Stimulated activated CD4-positive, alpha-beta T cell treated with anti-CD3 and anti-CD28 coated beads, Interleukin-4, amount 100 ng/mL, for 24 hours (primary cell): ENCODE results near the gene BUB1.
A peak's percentile ranks its signal among the peaks of the same experiment; 100 is the strongest.
"Not testable (repeated sequence)": the region's sequence is repeated elsewhere in the genome, so short reads cannot be mapped to it uniquely, and the experiment has no call there.

ENCODE experiments used
- DNase-seq: peaks from one replicate; pipeline ENCODE4 v3.0.0-alpha.2; 2020

BUB1 gene

DNA sequence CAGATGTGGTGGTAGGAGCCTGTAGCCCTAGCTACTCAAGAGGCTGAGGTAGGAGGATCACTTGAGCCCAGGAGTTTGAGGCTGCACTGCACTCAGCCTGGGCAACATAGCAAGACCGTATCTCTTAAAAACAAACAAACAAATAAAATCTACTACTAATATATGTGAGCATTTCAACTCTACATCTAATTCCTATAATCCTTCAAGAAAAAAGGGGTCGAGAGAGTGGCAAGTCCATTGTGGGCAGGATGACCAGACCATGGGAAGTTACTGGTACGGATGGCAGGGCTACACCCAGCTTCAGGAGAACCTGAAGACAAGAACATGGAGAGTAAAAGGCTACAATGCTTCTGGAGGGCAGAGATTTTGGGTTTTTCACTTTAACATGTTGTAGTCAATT, 24.0 kb downstream of the BUB1 start:
- DNase-seq = no peak

DNA sequence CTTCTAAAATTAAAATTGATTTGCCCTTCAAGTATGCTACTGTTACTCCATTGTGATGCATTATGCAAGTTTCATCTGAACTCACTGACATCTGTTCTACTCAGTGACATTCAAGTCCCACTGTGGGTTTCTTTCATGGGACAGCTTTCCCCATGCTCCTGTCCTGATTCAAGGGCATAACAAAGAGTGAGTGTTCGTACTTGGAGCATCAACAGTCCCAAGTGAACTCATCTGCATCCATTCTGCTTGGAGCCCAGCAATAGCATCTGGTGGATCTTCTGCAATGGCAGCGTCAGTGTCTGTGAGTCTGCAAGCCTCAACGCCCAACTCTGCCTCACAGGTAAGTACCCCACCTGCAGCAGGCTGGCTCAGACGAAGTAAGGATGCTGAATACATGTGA, 27.5 kb downstream of the BUB1 start:
- DNase-seq = no peak

DNA sequence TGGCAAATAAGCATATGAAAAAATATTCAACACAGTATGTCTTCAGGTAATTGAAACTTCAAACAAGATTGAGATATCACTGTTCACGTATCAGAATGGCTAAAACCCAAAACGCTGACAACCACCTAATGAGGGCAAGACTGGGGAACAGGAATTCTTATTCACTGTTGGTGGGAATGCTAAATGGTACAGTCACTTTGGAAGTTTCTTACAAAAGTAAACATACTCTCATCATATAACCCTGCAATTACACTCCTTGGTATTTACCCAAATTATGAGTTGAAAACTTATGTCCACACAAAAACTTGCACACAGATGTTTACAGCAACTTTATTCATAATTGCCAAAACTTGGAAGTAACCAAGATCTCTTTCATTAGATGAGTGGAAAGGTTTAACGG, 30.1 kb downstream of the BUB1 start:
- DNase-seq = no peak

DNA sequence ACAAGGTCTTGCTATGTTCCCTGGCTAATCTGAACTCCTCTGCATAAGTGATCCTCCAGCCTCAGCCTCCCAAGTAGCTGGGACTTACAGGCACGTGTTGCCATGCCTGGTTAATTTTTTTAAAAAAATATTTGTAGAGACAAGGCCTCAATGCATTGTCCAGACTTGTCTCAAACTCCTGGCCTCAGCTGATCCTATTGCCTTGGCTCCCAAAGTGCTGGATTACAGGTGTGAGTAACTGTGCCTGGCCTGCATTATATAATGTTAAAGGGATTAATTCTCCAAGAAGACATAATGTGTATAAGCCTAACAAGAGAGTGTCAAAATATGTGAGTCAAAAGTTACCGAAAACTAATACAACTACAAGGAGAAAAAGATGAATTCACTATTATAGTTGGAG, 32.2 kb downstream of the BUB1 start:
- DNase-seq = no peak

DNA sequence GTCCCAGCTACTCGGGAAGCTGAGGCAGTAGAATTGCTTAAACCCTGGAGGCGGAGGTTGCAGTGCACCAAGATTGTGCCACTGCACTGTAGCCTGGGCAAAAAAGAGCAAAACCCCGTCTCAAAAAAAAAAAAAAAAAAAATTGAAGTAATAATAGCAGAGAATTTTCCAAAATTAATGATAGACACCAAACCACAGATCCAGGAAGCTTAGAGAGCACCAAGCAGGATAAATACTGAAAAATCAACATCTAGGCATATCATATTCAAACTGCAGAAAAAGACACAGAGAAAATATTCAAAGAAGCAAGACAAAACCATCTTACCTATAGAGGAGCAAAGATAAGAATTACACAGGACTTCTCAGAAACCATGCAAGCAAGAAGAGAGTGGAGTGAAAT, 33.5 kb downstream of the BUB1 start:
- DNase-seq = no peak

GRCh38 chr2:110642360-110642759, 35.5 kb downstream of the BUB1 start:
- DNase-seq = no peak

GRCh38 chr2:110639972-110640371, 37.9 kb downstream of the BUB1 start:
- DNase-seq = no peak

GRCh38 chr2:110638952-110639695, 38.7 kb downstream of the BUB1 start:
- DNase-seq = no peak

DNA sequence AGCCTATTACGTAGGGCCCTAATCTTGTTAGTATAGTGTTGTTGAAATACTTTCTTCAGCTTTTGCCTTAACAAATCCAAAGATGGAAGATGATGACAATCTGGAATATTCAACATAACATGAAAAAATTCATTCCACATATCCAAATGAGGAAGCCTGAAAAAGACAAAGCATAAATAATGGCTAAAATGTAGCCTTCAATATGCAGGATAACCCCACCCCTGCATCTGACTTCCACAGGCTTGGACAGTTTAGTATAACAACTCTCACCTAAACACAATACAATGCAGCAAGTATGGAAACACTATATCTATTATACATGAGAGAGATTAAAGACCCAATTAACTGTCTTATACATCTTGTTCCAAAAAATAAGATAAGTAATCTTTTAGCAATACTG, 39.9 kb downstream of the BUB1 start:
- no peak for DNase-seq

DNA sequence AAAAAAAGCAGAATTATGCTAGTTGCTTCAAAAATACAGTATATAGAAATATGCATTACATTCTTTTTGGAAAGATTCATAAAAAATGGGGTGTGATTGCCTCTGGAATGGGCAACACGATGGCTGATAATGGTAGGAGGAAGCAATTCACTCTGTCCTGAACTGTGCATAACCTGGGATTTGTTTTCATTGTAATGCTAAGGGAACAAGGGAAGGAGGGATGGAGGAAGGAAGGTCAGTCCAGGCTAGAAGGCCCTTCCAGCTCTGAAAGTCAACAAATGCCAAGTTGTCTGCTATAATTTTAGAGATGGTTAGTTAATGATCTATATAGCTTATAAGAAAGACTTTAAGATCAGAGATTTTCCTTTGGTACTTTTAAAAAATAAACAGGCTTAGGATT, 40.8 kb downstream of the BUB1 start:
- DNase-seq = no peak

DNA sequence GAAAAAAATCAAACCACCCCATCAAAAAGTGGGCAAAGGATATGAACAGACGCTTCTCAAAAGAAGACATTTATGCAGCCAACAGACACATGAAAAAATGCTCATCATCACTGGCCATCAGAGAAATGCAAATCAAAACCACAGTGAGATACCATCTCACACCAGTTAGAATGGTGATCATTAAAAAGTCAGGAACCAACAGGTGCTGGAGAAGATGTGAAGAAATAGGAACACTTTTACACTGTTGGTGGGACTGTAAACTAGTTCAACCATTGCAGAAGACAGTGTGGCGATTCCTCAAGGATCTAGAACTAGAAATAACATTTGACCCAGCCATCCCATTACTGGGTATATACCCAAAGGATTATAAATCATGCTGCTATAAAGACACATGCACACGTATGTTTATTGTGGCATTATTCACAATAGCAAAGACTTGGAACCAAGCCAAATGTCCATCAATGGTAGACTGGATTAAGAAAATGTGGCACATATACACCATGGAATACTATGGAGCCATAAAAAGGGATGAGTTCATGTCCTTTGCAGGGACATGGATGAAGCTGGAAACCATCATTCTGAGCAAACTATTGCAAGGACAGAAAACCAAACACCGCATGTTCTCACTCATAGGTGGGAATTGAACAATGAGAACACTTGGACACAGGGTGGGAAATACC, 41.8 kb downstream of the BUB1 start:
- DNase-seq = not testable (repeated sequence)

DNA sequence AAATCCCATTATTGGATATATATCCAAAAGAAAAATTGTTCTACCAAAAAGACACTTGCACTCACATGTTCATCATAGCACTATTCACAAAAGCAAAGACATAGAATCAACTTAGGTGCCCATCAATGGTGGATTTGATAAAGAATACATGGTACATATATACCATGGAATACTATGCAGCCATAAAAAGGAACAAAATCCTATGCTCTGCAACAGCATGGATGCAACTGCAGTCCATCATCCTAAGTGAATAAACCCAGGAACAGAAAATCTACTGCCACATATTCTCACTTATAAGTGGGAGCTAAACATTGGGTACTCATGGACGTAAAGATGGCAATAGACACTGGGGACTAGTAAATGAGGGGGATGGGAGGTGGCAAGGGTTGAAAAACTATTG, 50.5 kb downstream of the BUB1 start:
- not testable (repeated sequence) for DNase-seq

- not testable (repeated sequence) for DNase-seq
Observed at GRCh38 chr2:110619326-110619939, 58.4 kb downstream of the BUB1 start.

DNA sequence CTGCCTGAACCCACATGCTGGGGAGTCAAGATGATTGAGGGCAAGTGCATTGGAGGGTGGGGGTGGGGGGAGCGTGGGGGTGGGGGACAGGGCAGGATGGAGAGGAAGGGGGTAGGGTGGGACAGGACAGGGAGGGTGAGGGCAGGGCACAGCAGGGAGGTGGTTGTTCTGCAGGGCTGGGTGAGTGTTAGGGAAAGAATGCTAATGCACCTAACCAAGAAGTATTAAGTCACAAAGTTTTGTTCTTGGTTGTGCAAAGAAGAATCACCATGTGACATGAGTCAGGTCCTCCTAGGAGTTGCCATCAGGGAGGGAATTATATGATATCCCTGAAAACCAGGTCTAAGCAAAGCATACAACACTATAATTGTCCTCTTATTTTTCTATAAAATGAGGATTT, 63.9 kb downstream of the BUB1 start:
- not testable (repeated sequence) for DNase-seq

- DNase-seq = peak; percentile 10
Observed at GRCh38 chr2:110610613-110611250, 67.1 kb downstream of the BUB1 start.

DNA sequence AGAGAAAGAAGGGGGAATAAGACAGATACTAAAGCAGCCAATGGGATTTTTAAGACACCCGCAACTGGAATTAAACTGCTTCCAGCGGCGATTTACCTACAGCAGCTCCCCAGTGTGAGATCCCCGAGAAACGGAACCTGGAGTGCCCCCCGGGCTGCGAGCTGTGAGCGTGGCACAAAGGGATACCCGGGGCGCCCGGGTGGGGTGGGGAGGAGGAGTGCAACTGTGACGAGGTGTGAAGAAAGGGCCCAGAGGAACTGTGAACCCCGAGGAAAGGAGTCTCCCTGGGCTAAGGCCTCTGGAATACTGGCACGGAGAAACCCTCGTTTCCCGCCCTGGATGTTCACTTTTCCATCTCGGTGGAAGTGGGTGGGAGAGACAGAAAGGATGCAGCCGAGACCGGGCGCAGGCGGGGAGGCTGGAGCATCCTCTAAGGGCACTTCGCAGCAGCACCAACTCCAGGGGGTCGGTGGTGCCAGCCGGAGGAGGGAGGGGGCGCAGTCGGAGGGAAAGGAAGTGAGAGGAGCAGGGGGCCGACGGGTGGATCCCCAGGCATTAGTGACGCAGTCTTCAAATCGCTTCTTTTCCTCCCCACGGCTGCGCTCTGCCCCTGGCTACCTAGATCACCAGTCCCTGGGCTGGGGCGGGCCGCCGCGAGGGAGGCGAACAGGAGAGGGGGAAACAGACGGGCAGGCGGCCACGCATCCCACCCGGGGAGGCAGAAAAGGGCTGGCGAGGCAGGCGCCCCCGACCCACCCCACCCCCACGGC, 67.8 kb downstream of the BUB1 start:
- DNase-seq = not testable (repeated sequence)

- DNase-seq = not testable (repeated sequence)
Observed at GRCh38 chr2:110608788-110609502, 68.9 kb downstream of the BUB1 start.

DNA sequence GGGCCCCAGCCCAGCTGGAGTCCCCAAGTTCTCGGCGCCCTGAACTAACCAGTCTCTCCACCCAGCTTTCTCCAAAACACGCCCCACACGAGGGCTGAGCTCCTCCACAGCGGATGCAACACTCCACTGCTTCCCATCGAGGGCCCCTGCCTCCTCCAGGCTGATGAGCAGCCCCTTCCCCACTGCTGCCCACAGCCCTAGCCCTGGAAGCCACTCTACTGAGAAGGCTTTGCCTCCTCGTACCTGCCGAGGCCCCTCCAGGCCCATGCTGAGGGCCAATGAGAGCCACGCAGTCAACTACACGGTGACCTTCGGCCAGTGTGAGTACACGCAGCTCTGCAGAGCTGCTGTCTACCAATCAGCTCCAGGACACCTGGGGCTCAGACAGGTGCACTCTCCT, 72.8 kb downstream of the BUB1 start:
- DNase-seq = not testable (repeated sequence)

DNA sequence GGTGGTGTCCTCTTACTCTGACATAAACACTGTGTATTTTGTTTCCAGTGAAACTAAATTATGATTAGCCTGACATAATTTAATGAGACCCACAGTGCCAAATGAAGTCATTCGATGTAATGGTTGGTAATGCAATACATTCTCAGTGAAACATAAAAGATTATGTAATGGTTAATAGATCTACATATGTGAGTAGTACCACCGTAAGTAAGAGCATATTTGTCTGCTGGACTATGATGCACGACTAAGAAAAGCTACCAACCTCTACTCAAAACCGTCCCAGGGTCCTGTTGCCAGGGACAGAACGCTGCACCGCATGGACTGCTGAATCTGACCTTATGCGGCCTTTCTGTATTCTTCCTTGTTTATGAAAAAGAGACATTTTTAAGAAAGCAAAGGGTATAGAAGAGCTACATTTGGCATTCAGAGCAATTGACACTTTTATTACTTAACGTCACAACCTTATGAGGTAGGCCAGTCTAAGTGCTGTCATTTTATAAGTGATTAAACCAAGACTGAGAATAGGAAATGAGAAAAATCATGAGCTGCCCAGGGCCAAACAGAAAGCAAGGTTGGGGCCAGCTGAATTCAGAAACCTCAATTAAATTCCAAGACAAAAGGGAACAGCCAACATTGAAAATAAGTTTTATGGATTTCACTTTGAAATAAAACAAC, 73.8 kb downstream of the BUB1 start:
- not testable (repeated sequence) for DNase-seq

DNA sequence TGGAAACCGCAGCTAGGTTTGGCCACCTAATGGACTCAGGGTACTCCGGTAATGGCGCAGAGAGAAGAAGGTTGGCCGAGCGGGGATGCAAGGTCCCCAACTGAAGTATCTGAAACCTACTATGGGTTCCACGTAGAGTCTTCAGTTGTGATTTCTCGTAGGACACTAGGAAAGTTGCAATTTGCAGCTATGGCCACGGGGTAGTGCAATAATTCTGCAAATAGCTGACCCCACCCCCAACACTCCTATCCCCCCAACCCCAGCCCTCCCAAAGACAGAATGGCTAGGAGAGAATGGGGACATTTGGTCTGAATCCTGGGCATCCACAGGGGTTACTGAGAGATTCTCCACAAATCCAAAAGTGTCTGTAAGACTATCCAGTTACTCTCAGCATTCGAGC, 75.7 kb downstream of the BUB1 start:
- not testable (repeated sequence) for DNase-seq

DNA sequence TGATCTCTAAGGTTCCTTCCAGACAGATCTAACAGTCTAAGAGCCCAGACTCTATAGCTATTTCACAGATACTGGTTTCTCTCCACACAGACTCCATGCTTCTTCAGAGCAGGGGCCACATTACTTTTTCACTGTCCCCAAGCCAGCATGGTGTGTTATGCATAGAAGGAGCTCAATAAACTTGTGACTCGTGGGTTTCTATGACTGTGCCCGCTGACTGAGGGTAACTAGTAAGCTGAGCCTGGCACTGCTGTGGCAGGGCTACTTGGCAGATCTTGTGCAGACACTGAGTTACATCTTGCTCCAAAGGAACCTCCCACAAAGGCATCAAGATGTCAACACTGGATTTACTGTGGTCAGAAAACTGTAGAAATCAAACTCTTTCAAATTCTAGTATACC, 85.9 kb downstream of the BUB1 start:
- DNase-seq = not testable (repeated sequence)
